Panc1 (cell line): ENCODE measurements around the gene SARDH. TPM values are rescaled to one million over a fixed set of nuclear protein-coding genes. Genes with fewer than 3 reads are reported as not detected.

ENCODE experiments used
- ATAC-seq: fragments of 200-7000 bp; cut with Tn5 transposase; 2 replicates; pipeline ENCODE4 v1.9.1; 2020; ENCODE audit warnings: mild to moderate bottlenecking, moderate library complexity
- BruUV-seq: library from RNA; stranded (reverse); fragments of 400-500 nt; replicated peaks from 2 replicates; lab custom pipeline; 2021; lab: Mats Ljungman, UMichigan
- CTCF ChIA-PET: fragments of 300-600 bp; sonication (Branson Sonifier 250); formaldehyde crosslinking; loops from one replicate; lab custom pipeline; 2022; ENCODE audit warnings: antibody characterized with exemption; lab: Charles Lee
- POLR2A ChIA-PET: fragments of 300-600 bp; sonication (Branson Sonifier 250); formaldehyde crosslinking; loops from one replicate; lab custom pipeline; 2022; ENCODE audit warnings: antibody characterized with exemption; lab: Charles Lee
- DNase-seq: peaks from one replicate; pipeline ENCODE4 v3.0.0-alpha.2; 2010; ENCODE audit warnings: low read depth, low spot score
- H3K27ac ChIP-seq: 2 replicates; pipeline ENCODE4 v1.5.1; 2011; ENCODE audit warnings: mild to moderate bottlenecking, low read length, inconsistent platforms
- H3K27me3 ChIP-seq: fragments of 200-500 bp; sonication (Bioruptor generic); 2 replicates; pipeline ENCODE4 v1.6.0; 2014; ENCODE audit warnings: low read length, inconsistent platforms; ENCODE audit not compliant: control insufficient read depth, insufficient read depth
- H3K36me3 ChIP-seq: fragments of 200-500 bp; sonication (Bioruptor generic); 2 replicates; pipeline ENCODE4 v1.5.1; 2014; ENCODE audit warnings: inconsistent platforms, mild to moderate bottlenecking, low read length, moderate library complexity; ENCODE audit not compliant: control insufficient read depth, insufficient read depth
- H3K4me1 ChIP-seq: 2 replicates; pipeline ENCODE4 v1.5.1; 2011; ENCODE audit warnings: inconsistent platforms, mild to moderate bottlenecking, low read length, moderate library complexity; ENCODE audit not compliant: control insufficient read depth, insufficient read depth
- H3K4me3 ChIP-seq, 2 experiments: 2 replicates each; pipeline ENCODE4 v1.5.1; 2011 to 2012; ENCODE audit warnings: low read depth in 2 of 2, low read length in 2 of 2, mild to moderate bottlenecking in 2 of 2, inconsistent platforms in 1 of 2, moderate library complexity in 1 of 2
- H3K9me3 ChIP-seq: fragments of 200-500 bp; sonication (Bioruptor generic); 2 replicates; pipeline ENCODE4 v1.5.1; 2014; ENCODE audit warnings: low read depth, mild to moderate bottlenecking, inconsistent platforms, low read length, moderate library complexity; ENCODE audit not compliant: control insufficient read depth, insufficient read depth
- CTCF ChIP-seq: fragments of 450-650 bp; IDR thresholded peaks from 2 replicates; pipeline ENCODE4 v1.5.1; 2017; ENCODE audit warnings: mild to moderate bottlenecking
- POLR2AphosphoS5 ChIP-seq: IDR thresholded peaks from 2 replicates; pipeline ENCODE4 v1.6.1; 2012; ENCODE audit warnings: mild to moderate bottlenecking, low read depth, low read length, moderate library complexity
- REST ChIP-seq, 2 experiments: IDR thresholded peaks; 2 replicates each; pipeline ENCODE4 v1.6.1; 2011 to 2012; ENCODE audit warnings: low read depth in 2 of 2, control low read depth in 1 of 2, low read length in 1 of 2, mild to moderate bottlenecking in 1 of 2, moderate library complexity in 1 of 2; ENCODE audit not compliant: insufficient read depth in 1 of 2
- SIN3A ChIP-seq: IDR thresholded peaks from 2 replicates; pipeline ENCODE4 v1.6.1; 2012; ENCODE audit warnings: low read depth, mild to moderate bottlenecking, low read length, moderate library complexity, borderline replicate concordance; ENCODE audit not compliant: insufficient read depth
- TCF7L2 ChIP-seq: IDR thresholded peaks from 2 replicates; pipeline ENCODE4 v1.6.1; 2011; ENCODE audit warnings: mild to moderate bottlenecking, low read depth, low read length, inconsistent platforms
- in situ Hi-C: cut with HindIII; loops from 2 replicates; pipeline ENCODE4 v1.10.0; 2016; ENCODE audit warnings: low sequenced_read_pairs, low pct_unique_long_range_greater_than_20kb
- intact Hi-C: fragments of 100-400 bp; cut with micrococcal nuclease; formaldehyde crosslinking; loops from one replicate; pipeline ENCODE4 v1.10.0; 2022; ENCODE audit not compliant: unreplicated experiment
- total RNA-seq: library from RNA; stranded (reverse); gene quantifications from one replicate; pipeline ENCODE4 v1.2.1, GENCODE V29; 2021; ENCODE audit not compliant: unreplicated experiment

Gene SARDH
- total RNA-seq, 1 experiment from 2014 or later, result 0.13 TPM

GRCh38 chr9:133633681-133634080 lies 104.5 kb downstream of the SARDH start:
- in situ Hi-C loops (no loop called here), intact Hi-C loops (no loop called here)
- ChIA-PET CTCF (no interaction called here), POLR2A (no interaction called here)
- no peak for DNase-seq
- no peaks in the 10 kb centered on the region for H3K9me3 ChIP-seq
- BruUV-seq, result no TSS peak
- no peaks in the 10 kb centered on the region for H3K36me3 ChIP-seq
- no peaks in the 10 kb centered on the region for H3K27me3 ChIP-seq
- H3K4me1 ChIP-seq, result no peaks in the 10 kb centered on the region
- no peak overlapping the region for H3K4me3 ChIP-seq
- no peak overlapping the region for H3K27ac ChIP-seq
- TF ChIP-seq CTCF, result no peak
- TF ChIP-seq SIN3A, result no peak
- TF ChIP-seq POLR2AphosphoS5, result no peak
- TF ChIP-seq REST (IDR thresholded peaks at IDR 0.05; ENCODE audit: insufficient read depth in 1 of 2, low read depth in 2 of 2, low read length in 1 of 2), result no peak
- ATAC-seq, result no peak

- ATAC-seq, result no peak
- TF ChIP-seq SIN3A, result no peak
- no peak for TF ChIP-seq POLR2AphosphoS5
- TF ChIP-seq CTCF, result no peak
- TF ChIP-seq REST (IDR thresholded peaks at IDR 0.05; ENCODE audit: insufficient read depth in 1 of 2, low read depth in 2 of 2, low read length in 1 of 2), result no peak
- TF ChIP-seq TCF7L2, result no peak
- H3K4me3 ChIP-seq, result no peak overlapping the region
- ChIA-PET CTCF (no interaction called here), POLR2A (no interaction called here)
- no TSS peak for BruUV-seq
- in situ Hi-C loops (no loop called here), intact Hi-C loops (no loop called here)
- no peaks in the 10 kb centered on the region for H3K4me1 ChIP-seq
- H3K36me3 ChIP-seq, result no peaks in the 10 kb centered on the region
- no peaks in the 10 kb centered on the region for H3K9me3 ChIP-seq
- no peak overlapping the region for H3K27ac ChIP-seq
- DNase-seq, result no peak
- H3K27me3 ChIP-seq, result no peaks in the 10 kb centered on the region
Observed at GRCh38 chr9:133632806-133633680, 105.1 kb downstream of the SARDH start.
